Measurements from ENCODE around the gene MMRN1.
A peak's percentile ranks its signal among the peaks of the same experiment; 100 is the strongest.

MMRN1 gene

GRCh38 chr4:89906777-89907521, 12.3 kb downstream of the MMRN1 start:
- no peak for DNase-seq (ENCODE audit: low spot score)

DNA sequence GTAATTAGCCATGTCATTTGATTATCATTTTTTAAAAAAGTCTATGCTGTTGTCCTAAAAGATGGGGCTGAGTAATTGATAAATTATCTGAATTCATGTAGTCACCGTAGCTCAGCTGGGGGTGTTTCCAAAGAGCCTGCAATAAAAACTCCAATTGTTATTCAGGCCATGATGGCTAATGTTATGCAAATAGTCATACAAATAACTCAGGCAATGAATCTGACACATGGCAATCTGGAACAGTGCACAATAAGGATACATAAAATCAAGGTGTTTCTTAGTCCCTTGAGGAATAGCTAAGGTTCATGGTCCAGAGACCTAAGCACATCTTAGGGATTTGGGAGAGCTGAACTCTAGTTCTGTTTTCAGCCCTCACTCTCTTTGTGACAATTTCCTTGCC, 15.2 kb downstream of the MMRN1 start:
- no peak for DNase-seq (ENCODE audit: low spot score)

- DNase-seq (ENCODE audit: low spot score): no peak
Observed at GRCh38 chr4:89913623-89914022, 19.0 kb downstream of the MMRN1 start.

DNA sequence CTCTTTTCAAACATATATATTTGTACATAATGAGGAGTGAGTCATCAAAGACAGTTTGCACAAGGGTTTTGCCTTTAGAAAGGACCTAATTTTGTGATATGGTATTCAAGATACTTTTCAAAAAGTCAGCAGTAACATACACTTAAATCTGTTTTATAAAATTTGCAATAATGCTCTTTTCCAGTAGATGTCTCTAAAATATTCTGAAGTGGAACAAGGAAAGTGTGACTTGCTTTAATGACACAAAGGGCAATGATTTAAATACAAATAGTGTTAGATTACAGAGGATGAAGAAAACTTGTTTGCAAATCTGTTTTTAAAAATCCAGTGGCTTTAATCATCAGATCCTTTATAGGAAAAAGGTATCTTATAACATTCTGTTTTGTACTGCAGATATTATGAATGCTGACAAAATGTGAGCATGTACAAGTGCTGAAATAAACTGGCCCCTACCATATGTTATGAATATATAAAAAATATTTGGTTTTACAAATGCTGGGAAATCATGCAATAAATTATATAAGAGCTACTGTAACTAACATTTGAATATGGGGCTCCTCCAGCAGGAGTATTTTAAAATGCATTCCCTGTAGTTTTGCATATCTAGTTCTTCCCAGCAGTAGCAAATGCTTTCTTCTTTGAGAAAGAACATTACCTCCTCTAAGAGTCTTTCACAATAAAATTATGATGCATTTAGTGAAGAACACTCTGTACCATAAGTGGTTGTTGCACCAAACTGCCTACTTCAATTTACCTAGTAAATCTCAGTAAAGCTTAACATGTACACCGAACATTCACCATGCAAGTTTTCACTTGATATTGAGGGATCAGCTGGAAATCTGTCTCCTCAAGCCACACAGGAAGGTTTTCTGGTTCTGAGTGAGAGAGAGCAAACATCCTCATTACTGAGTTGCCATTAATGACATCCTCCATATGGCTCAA, 20.2 kb downstream of the MMRN1 start:
- DNase-seq (ENCODE audit: low spot score): no peak

- DNase-seq (ENCODE audit: low spot score): no peak
Observed at GRCh38 chr4:89915937-89916336, 21.3 kb downstream of the MMRN1 start.

- DNase-seq (ENCODE audit: low spot score): no peak
Observed at GRCh38 chr4:89922848-89923416, 28.3 kb downstream of the MMRN1 start.

DNA sequence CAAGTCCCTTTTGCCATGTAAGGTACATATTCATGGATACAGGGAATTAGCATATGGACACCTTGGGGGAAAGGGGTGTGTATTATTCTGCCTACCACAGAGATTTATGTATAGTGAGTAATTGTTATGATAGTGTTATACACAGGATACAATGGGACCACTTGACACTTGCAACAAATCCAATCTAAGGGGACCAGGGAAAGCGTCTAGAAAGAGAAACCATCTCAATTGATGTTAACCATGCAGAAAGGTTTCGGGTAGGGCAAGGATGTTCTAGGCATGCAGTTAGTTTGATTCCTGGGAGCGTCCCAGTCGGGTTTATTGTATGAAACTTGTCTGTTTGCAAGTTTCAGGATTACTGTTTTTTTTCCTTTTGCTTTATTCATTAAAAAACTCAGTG, 34.2 kb downstream of the MMRN1 start:
- no peak for DNase-seq (ENCODE audit: low spot score)

DNA sequence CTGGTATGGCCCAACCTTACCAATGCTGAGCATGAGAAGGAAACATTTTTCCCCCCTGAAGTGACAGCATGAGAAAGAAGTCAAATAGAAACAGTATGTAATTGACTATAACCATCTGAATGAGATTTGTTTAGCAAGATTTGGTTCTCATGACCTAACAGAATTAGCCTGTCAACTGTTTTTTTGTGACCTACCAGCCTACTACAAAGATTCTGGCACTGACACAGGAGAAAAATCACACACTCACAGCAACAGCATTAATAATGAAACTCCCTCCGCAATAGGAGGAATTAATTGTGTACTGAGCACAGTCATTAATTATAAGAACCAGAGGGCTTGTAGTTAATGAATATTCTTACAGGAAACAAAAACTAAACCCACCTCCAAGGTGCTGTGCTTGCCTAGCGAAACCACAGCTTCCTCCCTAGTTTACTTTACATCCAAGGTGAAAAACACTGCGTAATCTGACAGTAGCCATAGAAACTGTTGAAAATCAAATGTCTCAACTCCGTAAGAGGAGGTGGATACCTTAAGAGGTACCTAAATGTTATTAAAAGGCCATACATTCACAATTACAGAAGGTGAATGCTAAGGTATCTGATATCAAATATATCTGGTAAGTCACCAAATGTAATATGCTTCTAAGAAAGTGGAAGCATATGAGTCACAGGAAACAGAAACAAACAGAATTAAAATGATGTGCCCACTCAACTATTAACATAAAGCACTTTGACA, 34.9 kb downstream of the MMRN1 start:
- DNase-seq (ENCODE audit: low spot score): no peak

GRCh38 chr4:89939546-89939945, 44.9 kb downstream of the MMRN1 start:
- no peak for DNase-seq (ENCODE audit: low spot score)

DNA sequence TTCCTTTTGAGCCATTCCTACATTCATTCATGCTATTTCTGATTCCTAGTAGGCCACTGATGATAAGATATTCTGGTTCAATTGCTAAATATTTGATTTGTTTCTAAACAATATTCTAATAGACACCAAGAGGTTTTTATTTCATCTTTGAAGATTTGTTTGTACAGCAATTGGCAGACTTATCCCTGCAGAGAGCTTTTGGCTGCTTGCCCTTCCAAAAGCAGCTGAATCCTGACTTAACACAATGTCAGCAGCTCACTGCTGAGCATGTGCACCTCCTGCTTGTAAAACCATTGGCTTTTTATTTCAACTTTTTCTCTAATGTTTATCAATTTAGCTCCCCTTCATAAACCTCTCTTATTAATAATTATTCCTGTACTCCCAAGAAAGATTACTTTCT, 45.3 kb downstream of the MMRN1 start:
- no peak for DNase-seq (ENCODE audit: low spot score)

DNA sequence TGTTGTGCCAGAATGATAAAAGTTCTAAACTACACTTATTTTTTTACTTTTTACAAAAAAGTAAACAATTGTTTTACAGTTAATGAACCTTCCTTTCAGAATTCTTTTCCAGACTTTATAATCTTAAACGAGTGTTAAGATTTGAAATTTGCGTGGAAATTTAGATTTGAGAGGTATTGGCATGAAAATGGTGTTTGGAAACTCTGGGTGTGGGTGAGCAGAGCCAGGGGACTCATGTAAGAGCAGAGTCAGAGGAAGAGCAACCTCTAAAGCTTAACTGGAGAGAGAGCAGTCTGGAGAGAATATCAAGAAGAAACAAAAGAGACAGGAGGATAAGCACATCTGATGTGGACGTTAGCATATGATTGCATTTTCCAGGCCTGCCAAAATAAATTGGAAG, 48.2 kb downstream of the MMRN1 start:
- DNase-seq (ENCODE audit: low spot score): no peak

DNA sequence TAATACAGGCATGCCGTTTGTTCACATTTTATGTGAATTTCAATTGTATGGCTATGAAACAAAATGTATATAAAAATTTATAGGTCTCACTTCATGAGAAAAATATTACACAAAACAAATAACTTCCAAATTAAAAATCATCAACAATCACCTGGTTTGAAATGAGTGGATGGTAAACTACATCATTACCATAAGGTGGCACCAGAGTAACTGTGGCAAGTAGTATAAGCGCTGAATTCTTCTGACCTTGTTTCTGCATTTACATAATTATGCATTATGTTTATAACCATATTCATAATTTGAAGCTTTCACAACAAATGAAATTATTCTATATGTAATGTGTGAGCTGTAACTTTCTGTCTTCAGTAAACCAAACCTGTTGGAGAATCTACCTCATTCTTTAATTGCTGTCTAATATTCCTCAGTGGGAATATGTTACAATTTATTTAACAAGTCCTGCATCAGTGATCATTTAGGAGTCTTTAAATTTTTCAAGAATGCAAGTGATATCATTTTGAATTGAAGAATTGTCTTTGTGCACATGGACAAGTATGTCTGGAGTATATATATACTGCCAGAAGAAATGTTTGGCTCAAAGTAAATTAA, 55.2 kb downstream of the MMRN1 start:
- DNase-seq (ENCODE audit: low spot score): peak; percentile 4

- no peak for DNase-seq (ENCODE audit: low spot score)
Observed at GRCh38 chr4:89952458-89952857, 57.8 kb downstream of the MMRN1 start.

- no peak for DNase-seq (ENCODE audit: low spot score)
Observed at GRCh38 chr4:89954906-89955695, 60.4 kb downstream of the MMRN1 start.

- DNase-seq (ENCODE audit: low spot score): no peak
Observed at GRCh38 chr4:89957046-89957926, 62.6 kb downstream of the MMRN1 start.

GRCh38 chr4:89981789-89982334, 87.2 kb downstream of the MMRN1 start:
- no peak for DNase-seq (ENCODE audit: low spot score)

GRCh38 chr4:89988268-89988667, 93.6 kb downstream of the MMRN1 start:
- no peak for DNase-seq (ENCODE audit: low spot score)

DNA sequence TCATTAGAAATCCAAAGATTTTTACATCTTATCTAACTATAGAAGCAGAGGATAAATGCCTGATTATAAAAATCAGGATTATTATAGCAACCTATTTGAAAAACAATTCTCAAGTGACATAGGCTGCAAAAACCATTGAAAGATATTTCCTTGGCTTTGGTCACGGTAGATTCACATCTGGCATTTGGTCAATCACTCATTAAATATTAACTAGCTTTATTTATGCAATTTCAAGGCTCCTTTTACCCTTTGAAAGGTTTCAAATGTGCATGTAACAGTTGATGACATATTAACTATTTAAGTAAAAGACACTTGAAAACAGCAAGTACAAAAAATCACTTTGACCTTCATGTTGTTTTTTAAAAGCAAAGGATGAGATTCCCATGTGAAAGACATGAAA, 98.1 kb downstream of the MMRN1 start:
- no peak for DNase-seq (ENCODE audit: low spot score)

GRCh38 chr4:89994176-89994873, 99.7 kb downstream of the MMRN1 start:
- DNase-seq (ENCODE audit: low spot score): no peak

Measured in GM03348 (cell line).